ENCODE data around the gene PHF14.

DNA sequence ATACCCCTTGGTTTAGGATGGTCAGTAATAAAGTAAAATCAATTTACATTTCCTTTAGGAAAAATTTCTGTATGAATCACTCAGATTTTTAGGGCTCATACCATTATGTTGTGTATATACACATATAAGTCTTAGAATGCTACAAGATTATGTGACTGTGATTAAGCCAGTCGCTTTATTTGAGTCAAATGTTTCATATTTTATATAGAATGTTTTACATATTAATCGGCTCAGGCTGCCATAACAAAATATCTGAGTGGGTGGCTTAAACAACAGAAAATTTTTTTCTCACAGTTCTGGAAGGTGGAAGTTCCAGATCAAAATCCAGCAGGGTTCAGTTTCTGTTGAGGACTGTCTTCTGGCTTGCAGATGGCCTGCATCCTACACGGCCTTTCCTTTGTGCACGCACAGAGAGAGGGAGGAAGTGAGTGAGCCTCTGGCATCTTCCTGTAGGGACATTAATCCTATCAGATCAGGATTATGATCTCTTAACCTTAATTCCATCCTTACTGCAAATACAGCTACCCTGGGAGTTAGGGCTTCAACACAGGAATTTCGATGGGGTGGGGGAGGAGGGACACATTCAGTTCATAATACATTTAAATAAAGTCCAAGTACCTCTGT, 198.0 kb downstream of the PHF14 start:
- TF ChIP-seq, protein P1, sequence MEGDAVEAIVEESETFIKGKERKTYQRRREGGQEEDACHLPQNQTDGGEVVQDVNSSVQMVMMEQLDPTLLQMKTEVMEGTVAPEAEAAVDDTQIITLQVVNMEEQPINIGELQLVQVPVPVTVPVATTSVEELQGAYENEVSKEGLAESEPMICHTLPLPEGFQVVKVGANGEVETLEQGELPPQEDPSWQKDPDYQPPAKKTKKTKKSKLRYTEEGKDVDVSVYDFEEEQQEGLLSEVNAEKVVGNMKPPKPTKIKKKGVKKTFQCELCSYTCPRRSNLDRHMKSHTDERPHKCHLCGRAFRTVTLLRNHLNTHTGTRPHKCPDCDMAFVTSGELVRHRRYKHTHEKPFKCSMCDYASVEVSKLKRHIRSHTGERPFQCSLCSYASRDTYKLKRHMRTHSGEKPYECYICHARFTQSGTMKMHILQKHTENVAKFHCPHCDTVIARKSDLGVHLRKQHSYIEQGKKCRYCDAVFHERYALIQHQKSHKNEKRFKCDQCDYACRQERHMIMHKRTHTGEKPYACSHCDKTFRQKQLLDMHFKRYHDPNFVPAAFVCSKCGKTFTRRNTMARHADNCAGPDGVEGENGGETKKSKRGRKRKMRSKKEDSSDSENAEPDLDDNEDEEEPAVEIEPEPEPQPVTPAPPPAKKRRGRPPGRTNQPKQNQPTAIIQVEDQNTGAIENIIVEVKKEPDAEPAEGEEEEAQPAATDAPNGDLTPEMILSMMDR (IDR thresholded peaks at IDR 0.05): no peak
- TF ChIP-seq POLR2AphosphoS5 (IDR thresholded peaks at IDR 0.05): no peak
